Eye (tissue), 1 donor: ENCODE results near the gene NCLN.
"Not testable (repeated sequence)": the region's sequence is repeated elsewhere in the genome, so short reads cannot be mapped to it uniquely, and the experiment has no call there.

Experiments used
- DNase-seq: peaks from one replicate; pipeline ENCODE4 v3.0.0-alpha.2; 2015

The NCLN gene

DNA sequence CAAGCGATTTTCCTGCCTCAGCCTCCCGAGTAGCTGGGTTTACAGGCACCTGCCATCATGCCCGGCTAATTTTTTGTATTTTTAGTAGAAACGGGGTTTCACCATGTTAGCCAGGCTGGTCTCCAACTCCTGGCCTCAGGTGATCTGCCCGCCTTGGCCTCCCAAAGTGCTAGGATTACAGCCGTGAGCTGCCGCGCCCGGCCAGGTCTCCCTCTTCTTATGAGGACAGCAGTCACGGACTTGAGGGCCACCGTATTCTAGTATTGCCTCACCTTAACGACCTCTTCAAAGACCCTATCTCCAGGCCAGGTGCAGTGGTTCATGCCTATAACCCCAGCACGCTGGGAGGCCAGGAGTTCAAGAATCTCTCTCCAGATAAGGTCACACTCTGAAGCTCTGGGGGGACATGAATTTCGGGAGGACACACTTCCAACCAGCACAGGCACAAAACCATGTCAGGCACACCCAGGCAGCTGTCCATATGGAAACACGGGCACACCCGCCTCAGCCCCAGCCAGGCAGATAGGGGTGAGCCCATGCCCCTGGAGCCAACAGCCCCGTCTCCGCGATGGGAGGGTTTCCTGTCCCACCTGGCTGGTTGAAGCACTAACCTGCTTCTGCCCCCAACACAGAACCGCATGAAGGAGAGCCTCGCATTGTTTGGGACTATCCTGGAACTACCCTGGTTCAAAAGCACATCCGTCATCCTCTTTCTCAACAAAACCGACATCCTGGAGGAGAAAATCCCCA lies 28.5 kb upstream of the NCLN start:
- no peak for DNase-seq

GRCh38 chr19:3159565-3159964 lies 26.2 kb upstream of the NCLN start:
- DNase-seq, result no peak

DNA sequence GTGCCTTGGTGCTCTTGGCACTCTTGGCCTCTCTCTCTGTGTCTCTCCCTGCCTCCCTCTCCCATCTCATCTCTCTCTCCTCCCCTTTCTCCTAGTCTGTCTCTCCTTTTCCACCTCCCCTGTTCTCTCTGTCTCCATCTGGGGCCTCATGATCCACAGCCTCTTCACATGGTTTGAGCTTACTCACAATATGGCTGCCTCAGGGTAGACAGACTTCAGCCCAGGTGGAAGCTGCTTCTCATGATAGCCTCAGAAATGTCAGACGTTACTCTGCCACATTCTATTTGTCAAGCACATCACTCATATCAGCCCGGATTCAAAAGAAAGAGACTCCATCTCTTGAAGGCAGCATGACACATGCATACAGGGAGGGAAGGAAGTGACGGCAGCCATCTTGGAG lies 25.5 kb upstream of the NCLN start:
- DNase-seq, result no peak

DNA sequence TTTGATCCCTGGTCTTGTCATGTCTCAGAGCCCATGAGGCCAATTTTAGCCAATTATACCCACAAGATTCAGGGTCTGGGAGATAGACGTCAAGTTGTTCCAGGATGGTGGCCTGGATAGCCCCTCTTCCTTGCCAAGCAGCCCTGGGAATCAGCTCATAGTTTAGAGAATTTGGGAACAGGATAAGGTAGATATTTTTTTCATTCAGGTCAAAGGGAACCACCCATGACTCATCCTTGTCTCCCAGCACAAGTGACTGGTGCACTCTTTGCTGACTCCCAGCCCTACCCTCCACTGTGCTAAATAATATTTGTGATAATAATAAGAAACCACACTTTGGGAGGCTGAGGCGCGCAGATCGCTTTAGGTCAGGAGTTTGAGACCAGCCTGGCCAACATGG lies 24.3 kb upstream of the NCLN start:
- no peak for DNase-seq

DNA sequence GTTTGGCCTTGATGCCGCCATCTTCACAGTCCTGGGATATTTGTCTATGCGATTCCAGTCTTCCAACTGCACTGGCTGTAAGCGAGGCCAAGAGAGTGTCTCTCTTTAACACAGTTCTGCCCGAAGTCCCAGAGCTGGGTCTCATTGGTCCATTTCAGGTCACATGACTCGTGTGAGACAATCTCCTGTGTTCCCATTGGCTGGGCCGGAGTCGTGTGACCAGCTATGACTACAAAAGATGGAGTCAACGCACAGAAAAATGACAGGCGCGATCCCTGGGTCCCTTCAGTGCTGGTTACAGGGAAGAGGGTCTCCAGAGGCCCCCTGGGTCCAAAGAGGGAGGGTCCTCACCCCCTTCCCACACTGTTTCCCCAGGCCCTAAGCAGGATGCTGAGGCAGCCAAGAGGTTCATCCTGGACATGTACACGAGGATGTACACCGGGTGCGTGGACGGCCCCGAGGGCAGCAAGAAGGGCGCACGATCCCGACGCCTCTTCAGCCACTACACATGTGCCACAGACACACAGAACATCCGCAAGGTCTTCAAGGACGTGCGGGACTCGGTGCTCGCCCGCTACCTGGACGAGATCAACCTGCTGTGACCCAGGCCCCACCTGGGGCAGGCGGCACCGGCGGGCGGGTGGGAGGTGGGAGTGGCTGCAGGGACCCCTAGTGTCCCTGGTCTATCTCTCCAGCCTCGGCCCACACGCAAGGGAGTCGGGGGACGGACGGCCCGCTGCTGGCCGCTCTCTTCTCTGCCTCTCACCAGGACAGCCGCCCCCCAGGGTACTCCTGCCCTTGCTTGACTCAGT lies 23.1 kb upstream of the NCLN start:
- no peak for DNase-seq

- DNase-seq, result peak; percentile 83
Observed at GRCh38 chr19:3163230-3163886, 22.4 kb upstream of the NCLN start.

GRCh38 chr19:3163943-3164342 lies 21.8 kb upstream of the NCLN start:
- no peak for DNase-seq

DNA sequence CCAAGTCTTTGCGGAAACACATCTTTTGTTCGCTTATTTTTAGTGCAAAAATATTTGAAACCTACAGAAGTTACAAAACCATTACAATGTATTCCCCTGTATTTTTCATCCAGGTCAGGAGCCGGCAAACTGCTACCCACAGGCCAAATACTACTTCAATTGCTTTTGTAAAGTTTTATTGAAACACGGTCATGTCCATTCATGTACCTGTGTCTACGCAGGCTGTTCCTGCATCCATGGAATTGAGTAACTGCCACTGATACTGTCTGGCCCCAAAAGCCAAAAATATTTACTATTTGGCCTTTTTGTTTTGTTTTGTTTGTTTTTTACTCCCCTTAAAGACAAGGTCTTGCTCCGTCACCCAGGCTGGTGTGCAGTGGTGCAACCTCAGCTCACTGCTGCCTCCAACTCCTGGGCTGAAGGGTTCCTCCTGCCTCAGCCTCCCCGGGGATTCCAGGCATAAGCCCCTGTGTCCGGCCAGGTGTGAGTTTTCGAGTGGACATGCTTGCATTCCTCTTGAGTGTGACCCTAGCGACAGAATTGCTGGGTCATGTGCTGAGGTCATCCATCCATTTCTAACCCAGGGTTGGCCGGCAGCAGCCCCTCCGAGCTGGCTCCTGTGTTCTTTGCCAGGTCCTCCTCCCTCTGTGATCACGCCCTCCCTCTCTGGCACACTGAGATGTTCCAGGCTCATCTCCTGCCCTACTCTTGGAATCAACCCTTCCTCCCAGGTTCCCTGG lies 18.0 kb upstream of the NCLN start:
- DNase-seq, result no peak

DNA sequence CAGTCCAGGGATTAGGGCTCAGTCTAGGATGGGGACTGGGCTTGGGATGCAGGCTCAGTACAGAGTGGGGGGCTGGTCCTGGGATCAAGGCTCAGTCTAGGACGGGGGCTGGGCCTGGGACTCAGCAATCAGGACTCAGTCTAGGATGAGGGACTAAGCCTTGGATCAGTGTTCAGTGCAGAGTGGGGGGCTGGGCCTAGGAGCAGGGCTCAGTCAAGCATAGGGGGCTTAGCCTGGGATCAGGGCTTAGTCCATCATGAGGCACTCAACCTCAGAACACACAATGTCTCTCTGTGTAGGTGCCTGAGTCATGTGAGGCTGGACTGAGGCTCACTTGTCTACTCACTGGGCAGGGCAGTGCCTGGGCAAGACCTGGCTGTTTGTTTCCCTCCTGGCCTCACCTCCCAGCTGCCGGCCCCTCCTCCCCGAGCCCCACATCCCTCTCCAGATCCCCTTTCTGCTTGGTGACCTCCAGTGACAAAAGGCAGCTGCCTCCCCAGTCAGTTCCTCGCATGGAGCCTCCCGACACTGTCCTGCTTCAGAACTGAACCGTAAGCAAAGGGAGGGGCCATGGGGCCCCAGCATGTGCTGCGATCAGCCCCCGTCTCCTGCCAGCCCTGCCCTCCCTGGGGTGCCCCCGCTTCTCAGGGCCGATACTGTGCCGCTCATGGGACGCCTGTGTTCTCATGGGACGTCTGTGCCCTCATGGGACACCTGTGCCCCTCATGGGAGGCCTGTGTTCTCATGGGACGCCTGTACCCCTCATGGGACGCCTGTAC lies 13.6 kb upstream of the NCLN start:
- no peak for DNase-seq

GRCh38 chr19:3172673-3173000 lies 13.1 kb upstream of the NCLN start:
- DNase-seq, result not testable (repeated sequence)

GRCh38 chr19:3175781-3176714 lies 9.7 kb upstream of the NCLN start:
- no peak for DNase-seq

DNA sequence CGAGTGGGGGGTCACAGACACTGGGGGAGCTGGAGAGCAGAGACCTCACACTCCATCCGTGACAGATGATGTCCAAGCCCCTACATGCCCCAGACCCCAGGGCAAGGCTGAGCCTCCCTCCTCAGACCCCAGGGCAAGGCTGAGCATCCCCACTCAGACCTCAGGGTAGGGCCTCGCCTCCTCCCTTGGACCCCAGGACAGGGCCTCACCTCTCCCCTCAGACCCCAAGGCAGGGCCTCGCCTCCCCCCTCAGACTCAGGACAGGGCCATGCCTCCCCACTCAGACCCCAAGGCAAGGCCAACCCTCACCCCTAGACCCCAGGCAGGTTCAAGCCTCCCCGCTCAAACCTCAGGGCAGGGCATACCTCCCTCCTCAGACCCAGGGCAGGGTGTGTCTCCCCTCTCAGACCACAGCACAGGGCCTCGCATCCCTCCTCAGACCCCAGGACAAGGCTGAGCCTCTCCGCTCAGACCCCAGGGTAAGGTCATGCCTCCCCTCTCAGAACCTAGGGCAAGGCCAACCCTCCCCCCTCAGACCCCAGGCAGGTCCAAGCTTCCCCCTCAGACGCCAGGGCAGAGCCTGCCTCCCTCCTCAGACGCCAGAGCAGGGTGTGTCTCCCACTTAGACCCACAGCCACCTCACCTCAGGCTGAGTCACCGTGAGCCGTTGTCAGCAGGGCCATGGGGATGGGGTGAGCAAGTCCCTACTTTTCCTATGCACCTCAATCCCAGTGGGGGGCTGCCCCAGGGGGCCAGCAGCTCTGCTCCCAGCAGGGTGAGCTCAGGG lies 8.8 kb upstream of the NCLN start:
- no peak for DNase-seq

DNA sequence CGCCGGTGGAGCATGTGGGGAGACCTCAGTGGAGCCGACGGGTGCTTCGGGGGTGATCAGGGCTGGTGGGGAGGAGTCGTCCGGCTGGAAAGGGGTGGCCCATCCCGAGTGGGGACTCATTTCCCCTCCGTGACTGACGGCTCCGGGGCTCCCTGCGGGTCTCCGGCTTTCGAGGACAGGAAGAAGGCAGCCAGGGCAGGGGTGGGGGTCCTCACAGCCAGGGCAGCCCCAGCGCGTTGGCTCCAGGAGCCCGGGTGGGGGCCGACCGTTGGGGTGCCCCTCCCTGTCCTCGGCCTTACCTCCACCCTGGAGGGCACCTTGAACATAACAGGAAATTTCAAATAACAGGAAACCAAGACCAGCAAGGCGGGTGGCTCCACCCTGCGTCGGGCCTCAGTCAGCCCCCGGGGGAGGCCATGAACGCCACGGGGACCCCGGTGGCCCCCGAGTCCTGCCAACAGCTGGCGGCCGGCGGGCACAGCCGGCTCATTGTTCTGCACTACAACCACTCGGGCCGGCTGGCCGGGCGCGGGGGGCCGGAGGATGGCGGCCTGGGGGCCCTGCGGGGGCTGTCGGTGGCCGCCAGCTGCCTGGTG lies 7.3 kb upstream of the NCLN start, which contains the start of gene S1PR4:
Gene S1PR4 (plus strand): TSS at position 393 of the 596 bp plus-strand sequence. CDS start 24 bp downstream, at position 417.
- no peak for DNase-seq

DNA sequence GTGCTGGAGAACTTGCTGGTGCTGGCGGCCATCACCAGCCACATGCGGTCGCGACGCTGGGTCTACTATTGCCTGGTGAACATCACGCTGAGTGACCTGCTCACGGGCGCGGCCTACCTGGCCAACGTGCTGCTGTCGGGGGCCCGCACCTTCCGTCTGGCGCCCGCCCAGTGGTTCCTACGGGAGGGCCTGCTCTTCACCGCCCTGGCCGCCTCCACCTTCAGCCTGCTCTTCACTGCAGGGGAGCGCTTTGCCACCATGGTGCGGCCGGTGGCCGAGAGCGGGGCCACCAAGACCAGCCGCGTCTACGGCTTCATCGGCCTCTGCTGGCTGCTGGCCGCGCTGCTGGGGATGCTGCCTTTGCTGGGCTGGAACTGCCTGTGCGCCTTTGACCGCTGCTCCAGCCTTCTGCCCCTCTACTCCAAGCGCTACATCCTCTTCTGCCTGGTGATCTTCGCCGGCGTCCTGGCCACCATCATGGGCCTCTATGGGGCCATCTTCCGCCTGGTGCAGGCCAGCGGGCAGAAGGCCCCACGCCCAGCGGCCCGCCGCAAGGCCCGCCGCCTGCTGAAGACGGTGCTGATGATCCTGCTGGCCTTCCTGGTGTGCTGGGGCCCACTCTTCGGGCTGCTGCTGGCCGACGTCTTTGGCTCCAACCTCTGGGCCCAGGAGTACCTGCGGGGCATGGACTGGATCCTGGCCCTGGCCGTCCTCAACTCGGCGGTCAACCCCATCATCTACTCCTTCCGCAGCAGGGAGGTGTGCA lies 6.6 kb upstream of the NCLN start:
- DNase-seq, result no peak

- no peak for DNase-seq
Observed at GRCh38 chr19:3179739-3180293, 5.9 kb upstream of the NCLN start.

DNA sequence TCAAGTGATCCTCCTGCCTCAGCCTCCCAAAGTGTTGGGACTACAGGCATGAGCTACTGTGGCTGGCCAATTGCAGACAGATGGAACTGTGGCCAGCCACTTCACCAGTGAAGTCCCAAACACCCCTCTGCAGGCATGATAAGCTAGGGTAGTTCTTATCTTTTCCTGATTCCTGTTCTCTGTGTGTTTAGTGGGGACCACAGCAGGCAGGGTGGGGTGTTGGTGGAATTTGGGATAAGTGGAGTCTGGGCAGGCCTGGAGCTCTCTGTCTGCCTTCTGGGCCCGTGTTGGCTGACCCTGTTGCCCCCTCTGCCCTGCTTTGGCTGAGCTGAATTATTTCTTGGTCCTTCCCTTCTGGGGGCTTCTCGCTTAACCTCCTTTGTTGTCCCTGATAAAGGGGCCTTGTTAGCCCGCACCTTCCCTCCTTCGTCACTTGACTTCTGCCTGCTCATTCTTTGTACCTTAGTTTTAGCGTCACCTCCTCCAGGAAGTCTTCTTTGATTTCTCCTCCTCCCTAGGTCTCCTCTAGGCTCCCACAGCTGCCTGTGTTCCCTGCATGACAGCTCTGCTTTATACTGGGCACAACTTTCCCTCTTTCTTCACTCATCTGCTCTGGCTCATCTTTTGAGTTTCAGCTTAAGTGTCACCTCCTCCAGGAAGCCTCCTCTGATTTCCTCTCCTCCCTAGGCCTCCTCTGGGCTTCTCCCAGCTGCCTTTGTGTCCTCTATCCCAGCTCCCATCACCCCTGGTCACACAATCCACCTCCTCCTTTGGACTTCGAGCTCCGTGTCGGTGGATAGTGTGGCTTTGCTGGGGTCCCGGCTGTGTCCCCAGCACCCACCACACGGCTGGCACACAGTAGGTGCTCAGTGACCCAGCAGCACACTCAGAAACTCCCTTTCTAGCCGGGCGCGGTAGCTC lies 1.7 kb upstream of the NCLN start:
- DNase-seq, result no peak

DNA sequence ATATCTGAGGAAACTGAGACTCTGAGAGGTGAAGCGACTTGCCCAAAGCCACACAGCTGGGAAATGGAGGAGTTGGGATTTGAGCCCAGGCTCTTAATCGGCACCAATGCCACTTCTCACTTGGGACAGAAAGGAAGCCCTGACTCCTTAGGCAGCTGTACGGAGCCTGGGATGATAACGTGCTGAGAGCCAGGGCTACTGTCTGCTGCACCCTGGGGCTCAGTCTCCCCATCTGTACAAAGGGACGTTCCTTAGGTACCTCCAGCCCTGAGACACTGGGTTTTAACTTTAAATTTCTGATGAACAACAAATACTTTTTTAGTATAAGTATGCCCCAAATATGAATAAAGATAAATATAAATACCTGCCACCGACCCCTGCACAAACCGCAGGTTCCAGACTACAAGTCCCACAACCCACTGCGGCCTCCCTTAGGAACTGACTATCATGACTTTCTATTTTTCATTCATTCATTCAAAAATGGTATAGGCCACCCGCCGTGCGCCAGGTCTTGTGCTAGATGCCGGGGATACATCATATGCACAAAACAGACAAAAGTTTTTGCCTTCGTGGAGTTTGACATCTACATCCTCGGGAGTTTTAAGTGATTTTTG lies 776 bp upstream of the NCLN start:
- no peak for DNase-seq
